Measurements from ENCODE around the gene SLC35F1.

DNA sequence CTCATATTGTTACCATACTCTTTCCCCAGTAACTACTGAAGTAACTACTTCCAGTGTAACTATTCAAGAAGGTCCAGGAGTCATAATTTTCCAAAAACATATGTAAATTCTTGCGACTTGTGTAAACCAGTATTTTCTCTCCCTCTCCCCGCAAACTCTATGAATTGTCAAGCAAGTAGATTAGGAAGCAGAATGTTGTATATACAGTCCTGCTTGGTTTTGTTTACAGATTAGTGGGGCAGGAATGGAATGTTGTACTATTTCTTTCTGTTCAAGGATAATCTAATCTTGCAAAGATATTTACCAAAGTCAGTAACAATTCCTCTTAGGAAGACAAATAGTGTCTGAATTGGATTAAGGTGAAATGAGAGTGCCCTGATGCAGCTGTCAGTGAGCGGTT, 406.1 kb downstream of the SLC35F1 start:
- TF ChIP-seq, protein P1, sequence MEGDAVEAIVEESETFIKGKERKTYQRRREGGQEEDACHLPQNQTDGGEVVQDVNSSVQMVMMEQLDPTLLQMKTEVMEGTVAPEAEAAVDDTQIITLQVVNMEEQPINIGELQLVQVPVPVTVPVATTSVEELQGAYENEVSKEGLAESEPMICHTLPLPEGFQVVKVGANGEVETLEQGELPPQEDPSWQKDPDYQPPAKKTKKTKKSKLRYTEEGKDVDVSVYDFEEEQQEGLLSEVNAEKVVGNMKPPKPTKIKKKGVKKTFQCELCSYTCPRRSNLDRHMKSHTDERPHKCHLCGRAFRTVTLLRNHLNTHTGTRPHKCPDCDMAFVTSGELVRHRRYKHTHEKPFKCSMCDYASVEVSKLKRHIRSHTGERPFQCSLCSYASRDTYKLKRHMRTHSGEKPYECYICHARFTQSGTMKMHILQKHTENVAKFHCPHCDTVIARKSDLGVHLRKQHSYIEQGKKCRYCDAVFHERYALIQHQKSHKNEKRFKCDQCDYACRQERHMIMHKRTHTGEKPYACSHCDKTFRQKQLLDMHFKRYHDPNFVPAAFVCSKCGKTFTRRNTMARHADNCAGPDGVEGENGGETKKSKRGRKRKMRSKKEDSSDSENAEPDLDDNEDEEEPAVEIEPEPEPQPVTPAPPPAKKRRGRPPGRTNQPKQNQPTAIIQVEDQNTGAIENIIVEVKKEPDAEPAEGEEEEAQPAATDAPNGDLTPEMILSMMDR (IDR thresholded peaks at IDR 0.05), result no peak
- TF ChIP-seq POLR2A (IDR thresholded peaks at IDR 0.05), result no peak
